ENCODE results near the gene GGT5.
"Not testable (repeated sequence)": the region's sequence is repeated elsewhere in the genome, so short reads cannot be mapped to it uniquely, and the experiment has no call there.

Gene GGT5

DNA sequence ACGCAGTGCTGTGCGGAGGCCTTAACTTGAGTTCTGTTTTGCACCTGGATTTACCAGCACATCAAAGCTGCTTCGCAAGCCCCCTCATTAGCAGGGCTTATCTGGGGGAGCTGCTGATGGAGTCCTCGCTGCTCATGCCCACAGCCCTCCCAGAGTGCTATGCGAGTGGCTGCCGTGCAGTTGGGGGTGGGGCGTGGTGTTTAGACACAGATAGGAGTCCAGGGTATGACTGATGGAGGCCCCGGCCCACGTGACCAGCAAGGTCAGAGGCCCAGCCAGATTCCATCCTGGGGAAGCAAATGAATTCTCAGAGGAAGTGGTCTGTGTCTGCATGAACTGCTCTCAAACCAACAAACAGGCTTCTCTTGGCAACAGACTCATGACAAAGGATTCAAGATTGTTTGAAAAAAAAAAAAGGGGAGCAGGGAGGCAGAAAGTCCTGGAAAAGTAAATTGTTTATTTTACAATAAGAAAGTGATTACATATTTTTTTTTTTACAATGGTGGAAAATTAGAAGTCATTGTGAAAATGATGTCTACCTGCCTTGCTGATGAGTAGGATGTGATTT, 19.5 kb upstream of the GGT5 start:
- DNase-seq (ENCODE audit: insufficient read length, low spot score); FAIRE-seq: not testable (repeated sequence)

DNA sequence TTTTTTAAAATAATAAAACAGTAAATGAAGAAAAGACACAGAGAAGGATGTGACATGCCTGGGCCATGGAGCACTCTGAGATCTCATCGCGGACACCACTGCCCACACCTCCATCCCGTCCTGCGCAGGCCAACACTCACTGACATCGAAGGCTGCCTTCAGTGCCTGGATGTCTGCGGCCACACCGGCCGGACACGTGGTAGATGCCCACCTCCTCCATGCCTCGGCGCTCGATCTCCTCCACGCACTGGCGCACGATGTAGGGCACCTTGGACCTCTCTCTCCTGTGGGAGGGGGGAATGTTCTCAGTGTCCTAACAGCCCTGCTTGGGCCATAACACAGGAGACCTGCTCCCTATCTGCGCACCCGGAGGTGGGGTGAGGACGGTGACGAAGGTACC, 18.6 kb upstream of the GGT5 start:
- DNase-seq (ENCODE audit: insufficient read length, low spot score); FAIRE-seq: not testable (repeated sequence)

DNA sequence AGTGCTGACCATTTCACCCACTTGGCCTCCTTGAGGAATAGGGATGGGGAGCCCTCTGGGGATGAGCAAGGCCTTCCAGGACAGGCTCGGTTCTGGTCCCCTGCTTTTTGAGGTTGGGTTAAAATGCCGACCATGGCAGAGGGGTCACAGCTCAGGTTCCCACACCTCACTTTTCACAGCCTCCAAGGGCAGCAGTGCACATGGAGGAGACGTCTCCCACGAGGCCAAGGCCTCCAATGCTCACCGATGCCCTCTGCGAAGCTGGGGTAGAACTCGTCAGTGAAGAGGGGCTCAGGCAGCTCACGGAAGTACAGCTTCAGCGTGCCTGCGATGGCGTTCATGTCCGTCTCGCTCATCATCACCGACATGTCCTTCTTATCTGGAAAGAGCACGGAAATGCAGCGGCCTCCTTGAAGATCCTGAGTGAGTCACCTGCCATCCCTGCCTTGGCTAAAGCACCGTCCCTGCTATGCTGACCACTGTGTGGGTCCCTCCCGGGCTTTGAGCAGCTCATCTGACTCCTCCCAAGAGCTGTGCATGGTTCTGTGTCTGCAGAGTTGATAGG, 17.4 kb upstream of the GGT5 start:
- not testable (repeated sequence) for DNase-seq (ENCODE audit: insufficient read length, low spot score); FAIRE-seq

DNA sequence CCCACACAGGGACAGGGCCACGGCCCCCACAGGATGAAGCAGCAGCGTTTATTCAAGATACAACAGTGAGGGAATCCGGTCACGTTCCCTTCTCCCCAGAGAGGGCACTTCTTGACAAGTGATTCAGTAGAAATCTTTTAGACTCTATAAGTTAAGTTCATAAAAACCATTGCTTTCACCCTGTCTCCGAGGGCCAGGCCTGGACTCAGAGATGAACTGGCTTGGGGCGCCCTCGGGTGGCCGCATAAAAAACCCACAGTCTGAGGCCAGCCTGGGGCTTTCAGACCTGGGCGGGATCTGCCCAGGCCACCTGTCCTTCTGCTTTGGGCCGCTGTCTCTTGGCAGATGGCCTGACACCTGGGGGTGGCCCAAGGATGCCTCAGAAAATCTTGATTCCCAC, 14.6 kb upstream of the GGT5 start:
- DNase-seq (ENCODE audit: insufficient read length, low spot score); FAIRE-seq: not testable (repeated sequence)

DNA sequence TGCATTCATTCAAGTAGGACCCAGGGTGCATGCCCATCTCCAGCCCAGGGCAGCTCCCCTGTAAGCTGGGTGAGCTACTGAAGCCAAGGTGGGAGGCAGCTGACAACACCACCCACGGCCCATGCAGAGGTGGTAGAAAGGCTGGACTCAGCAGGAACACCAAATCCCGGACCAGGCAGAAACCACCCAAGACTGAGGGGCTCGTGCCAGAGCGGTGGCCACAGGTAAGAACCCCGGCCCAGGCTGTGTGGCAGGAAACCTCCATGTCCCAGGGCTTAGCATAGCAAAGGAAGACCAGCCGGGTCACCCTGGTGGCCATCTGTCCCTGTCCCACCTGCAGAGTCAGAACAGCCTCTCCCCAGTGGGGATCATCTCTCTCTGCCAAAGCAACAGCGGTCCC, 11.9 kb upstream of the GGT5 start:
- not testable (repeated sequence) for DNase-seq (ENCODE audit: insufficient read length, low spot score); FAIRE-seq

DNA sequence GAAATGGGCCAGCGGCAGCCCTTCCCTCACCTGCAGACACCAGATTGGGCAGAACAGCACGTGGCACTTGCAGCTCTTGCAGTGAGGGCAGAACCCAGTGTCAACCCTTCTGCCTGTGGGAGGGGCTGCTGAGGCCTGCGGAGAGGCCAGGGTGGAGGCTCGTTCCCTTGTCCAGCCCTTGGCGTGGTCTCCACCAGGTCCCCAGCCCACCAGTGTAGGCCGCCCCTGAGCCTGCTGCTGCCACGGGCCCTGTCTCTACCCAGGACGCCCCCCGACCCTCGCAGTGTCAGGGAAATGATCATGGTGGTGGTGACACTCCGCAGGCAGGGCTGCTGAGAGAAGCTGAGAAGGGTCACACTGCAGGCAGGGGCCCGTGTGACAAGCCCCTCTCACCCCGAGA, 11.3 kb upstream of the GGT5 start:
- not testable (repeated sequence) for DNase-seq (ENCODE audit: insufficient read length, low spot score); FAIRE-seq

DNA sequence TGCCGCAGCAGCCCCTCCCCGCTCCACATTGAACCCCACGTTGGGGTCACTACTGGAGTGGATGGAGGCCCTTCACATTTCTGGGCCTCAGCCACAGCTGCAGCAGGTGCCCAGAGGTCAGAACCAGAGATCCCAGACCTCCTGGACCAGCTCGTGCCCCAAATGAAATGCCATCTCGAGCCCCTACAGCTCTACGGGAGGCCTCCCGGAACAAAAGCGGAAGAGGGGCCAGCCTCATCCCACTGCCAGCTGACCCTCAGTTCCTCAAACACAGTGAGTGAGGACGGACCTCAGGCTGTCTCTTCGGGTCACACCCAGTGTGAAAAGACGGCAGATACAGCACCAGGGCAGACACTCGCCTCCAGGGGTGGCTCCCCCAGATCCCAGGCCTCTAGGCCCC, 8.2 kb upstream of the GGT5 start:
- not testable (repeated sequence) for FAIRE-seq; DNase-seq (ENCODE audit: insufficient read length, low spot score)

DNA sequence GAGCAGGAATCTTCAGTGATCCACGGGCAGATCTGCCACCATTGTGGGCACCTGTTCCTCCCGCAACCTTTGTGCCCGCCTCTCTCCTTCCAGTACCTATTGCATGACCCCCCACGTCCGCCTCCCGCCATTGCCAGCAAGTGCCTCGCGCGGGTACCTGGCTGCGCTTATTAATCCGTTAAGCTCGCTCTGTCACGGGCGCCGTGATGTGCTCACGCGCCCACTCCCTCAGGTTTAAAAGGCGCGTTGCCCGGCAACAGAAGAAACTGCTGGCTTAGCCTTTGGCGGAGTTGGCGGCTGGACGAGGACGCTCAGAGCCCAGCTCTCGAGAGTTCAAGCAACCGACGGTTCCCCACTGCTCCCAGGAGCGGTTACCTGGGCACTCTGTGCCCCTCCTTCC, 6.4 kb upstream of the GGT5 start:
- not testable (repeated sequence) for FAIRE-seq; DNase-seq (ENCODE audit: insufficient read length, low spot score)

DNA sequence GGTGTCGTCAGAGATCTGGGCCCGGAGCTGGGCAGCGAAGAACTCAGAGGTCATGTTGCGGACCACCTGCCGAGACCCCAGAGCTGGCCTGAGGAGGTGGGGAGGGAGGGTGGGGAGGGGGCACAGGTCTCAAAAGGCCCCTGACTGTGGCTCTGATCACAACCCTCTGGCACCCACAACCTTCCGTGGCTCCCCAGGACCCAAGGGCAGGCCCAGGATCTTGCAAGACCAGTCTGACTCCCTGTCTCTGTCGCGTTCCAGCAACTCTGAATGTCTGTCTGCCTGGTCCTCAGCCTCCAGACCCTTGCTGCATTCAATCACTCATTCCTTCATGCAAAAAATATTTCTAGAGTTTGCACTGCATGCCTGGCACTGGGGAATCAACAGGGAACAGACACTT, 4.5 kb upstream of the GGT5 start:
- not testable (repeated sequence) for FAIRE-seq; DNase-seq (ENCODE audit: insufficient read length, low spot score)

DNA sequence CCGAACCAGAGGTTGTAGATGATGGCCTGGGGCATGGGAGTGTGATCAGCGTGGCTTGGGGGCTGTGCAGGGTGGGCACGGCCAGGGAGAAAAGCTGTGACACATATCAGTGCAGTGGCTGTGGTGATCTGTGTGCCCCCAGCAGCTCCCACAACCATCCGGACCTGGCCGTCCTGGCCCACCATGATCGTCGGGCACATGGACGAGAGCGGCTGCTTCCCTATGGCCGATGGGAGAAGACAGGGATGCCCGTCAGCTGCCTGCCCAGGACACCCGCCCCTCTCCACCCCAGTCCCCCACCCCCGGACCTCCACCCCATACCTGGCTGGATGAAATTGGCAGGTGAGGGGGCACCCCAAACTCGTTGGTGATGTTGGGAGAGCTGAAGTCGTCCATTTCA, 3.7 kb upstream of the GGT5 start:
- FAIRE-seq = not testable (repeated sequence)

DNA sequence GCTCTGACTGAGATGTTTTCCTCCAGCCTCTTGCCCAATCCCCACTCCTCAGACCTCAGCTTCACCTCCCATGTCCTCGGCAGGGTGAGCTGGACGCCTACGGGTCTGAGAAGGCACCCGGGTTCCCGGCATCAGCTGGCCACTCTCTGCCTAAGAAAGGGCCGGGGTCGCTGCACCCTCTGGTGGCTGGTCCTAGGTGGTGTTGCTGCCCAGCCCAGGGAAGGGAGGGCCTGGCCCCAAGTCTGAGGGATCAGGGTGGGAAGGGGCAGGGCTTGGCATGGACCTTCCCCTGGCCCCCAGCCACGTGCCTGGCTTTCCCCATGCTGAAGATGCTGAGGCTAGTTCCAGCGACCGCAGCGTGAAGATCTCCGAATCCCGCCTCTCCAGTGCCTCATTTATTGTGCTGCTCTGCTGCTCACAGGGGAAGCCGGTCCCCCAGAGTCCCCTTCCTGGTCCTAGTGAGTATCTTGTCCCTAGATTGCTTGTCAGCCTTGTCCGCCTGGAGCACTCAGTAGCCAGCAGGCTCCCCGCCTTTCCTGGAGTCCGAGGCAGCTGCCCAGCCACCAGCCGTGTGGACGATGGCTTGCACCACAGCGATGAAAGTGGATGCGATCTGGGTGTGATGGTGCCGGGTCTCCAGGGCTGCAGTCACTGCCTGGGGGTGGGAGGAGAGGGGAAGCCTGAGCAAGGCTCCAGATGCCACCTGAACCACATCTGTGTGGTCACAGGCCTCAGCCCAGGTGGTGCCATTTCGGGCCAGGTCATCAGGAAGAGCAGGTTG, 2.9 kb upstream of the GGT5 start:
- DNase-seq (ENCODE audit: insufficient read length, low spot score) (peak; percentile 77), FAIRE-seq (no peak)

More for the DNA sequence above, 3.7 kb upstream of the GGT5 start:
- DNase-seq (ENCODE audit: insufficient read length, low spot score) = not testable (repeated sequence)

DNA sequence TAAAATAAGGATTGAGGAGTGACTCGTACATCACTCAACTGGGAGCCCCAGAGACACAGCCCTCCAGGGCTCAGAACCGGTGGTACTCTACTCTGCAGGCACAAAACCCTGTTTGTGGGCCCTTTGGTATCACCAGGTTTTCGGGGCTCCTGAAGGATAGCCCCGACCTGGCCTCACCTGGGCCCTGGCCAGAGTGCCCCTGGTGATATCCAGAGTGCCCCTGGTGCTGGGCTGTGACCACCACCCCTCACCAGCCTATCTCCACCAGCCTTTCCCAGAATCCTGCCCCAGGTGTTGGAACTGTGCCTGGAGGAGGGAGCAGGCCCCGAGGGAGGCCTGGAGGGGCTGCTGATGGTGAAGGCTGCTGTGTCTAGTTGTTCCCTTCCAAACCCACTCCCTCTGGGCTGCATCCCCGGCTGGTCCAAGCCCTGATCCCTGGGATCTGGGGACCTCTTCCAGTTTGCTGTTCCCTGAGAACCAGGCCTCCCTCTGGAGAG, 2.2 kb upstream of the GGT5 start:
- DNase-seq (ENCODE audit: insufficient read length, low spot score) (no peak), FAIRE-seq (no peak)

DNA sequence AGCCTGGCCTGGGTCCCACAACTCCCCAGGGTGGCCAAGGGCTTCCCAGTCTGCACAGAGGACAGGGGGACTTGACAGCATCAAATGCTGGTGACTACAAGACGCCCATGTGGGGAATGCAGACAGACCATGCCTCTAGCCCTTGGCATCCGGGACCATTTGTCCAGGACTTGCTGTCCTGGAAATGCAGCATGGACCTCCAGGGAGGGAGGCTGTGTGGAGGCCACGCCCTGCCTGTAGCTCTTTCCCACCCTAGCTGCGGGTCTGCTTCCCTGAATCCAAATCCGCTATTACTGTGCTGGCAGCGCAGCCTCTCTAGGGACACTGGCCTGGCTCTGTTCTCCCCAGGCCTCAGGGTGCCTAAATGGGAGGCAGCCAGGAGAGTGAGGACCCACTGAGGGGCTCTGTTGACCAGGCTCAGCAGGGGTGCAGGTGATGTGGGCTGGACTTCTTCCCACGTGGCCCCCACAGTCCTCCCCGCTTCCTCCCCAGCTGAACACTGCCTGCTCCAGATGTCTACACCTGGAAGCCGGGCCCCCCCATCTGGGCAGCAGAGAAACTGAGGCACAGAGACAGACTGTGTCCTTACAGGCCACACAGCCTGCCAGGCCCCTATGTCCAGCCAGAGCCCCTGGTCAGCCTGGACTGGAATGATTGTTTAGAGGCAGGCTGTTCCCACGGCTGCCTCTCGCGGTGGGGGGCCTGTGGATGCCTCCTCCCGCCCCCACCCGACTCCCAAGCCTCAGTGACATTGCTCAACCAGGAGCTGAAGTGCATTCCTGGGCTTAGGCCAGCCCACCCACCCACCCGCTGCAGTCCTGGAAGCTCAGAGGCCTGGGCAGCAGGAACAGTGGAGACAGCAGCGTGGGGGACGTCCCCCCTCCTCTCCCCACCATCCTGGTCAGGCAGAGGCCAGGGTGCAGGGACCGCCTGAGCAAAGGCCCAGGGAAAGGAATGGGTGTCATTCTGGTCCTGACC, 991 bp upstream of the GGT5 start:
- FAIRE-seq; DNase-seq (ENCODE audit: insufficient read length, low spot score): not testable (repeated sequence)

DNA sequence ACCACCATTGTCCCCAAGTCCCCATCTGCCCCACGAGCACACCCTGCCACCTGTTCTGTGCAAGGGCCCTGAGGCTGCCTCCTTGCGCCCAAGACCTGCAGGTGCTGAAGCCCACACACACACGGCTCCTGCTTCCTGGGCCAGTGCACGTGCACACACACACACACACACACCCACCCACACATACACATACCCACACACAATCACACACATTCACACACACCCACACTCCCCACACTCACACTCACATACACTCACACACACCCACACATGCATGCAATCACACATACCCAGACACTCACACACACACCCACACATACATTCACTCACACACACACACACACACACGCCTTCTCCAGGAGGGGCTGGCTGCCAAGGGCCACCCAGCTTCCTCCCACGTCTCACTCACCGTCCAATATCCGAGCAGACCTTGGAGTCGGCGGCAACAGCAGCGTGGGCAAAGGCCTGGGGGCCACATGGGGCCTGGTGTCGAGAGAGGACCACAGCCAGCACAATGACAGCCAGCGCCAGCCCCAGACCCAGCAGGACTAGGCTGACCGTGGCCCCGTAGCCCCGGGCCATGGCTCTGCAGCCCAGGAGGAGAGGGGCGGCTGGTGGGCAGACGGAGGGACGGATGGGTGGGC, 616 bp downstream of the GGT5 start:
- FAIRE-seq = no peak
- DNase-seq (ENCODE audit: insufficient read length, low spot score) = no peak

DNA sequence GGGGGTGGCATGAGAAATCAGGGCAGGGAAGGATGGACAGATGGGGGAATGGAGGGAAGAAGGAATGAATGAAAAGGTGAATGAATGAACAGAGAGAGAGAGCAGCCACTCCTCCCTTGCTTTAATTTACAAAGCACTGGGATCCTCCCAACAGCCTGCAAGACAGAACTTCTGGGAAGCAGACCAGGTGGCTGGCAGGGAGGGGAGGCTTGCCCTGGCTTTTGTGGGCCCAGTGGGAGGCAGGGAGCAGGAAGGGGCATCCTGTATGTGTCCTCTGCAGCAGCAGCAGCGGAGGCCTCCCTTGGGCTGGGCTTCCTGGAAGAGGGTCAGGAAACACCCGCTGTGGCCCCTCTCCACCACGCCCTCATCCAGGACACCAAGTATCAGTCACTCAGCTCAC, 1.5 kb downstream of the GGT5 start:
- DNase-seq (ENCODE audit: insufficient read length, low spot score); FAIRE-seq: not testable (repeated sequence)

DNA sequence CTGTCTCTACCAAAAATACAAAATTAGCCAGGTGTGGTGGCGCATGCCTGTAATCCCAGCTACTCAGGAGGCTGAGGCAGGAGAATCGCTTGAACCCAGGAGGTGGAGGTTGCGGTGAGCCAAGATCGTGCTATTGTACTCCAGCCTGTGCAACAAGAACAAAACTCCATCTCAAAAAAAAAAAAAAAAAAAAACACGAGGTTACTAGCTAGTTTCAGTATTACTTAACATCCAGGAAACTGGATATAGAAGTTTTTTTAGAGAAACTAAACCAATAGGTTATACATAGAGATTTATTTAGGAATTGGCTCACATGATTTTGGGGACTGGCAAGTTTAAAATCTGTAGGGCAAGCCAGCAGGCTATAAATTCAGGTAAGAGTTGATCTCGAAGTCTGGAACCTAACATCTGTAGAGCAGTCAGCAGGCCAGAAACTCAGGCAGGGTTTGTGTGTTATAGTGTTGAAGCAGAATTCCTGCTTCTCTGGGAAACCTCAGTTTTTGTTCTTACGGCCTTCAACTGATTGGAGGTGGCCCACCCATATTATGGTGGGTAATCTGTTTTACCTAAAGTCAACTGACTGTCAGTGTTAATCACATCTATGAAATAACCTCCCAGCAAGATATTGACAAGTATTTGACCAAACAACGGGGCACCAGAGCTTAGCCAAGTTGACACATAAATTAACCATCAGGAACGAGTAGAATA, 3.7 kb downstream of the GGT5 start:
- not testable (repeated sequence) for DNase-seq (ENCODE audit: insufficient read length, low spot score); FAIRE-seq

DNA sequence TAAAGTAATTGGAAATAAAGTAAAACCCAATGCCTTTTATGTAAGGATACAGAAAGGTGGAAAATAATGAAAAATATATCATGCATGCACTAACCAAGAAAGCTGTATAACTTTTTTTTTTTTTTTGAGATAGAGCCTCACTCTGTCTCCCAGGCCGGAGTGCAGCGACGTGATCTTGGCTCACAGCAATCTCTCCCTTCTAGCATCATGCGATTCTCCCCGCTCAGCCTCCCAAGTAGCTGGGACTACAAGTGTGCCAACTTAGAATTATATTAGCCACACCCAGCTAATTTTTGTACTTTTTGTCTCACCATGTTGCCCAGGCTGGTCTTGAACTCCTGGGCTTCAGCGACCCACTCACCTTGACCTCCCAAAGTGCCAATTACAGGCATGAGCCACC, 4.5 kb downstream of the GGT5 start:
- FAIRE-seq (no peak), DNase-seq (ENCODE audit: insufficient read length, low spot score) (no peak)

DNA sequence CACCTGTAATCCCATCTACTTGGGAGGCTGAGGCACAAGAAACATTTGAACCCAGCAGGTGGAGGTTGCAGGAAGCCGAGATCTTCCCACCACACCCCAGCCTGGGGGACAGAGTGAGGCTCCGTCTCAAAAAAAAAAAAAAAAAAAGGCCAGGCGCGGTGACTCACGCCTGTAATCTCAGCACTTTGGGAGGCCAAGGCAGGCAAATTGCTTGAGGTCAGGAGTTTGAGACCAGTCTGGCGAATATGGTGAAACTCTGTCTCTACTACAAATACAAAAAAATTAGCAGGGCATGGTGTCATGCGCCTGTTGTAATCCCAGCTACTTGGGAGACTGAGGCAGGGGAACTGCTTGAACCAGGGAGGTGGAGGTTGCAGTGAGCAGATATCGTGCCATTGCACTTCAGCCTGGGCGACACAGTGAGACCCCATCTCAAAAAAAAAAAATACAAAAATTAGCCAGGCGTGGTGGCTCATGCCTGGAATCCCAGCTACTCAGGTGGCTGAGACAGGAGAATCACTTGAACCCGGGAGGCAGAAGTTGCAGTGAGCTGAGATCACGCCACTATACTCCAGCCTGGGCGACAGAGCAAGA, 6.7 kb downstream of the GGT5 start:
- not testable (repeated sequence) for FAIRE-seq; DNase-seq (ENCODE audit: insufficient read length, low spot score)

DNA sequence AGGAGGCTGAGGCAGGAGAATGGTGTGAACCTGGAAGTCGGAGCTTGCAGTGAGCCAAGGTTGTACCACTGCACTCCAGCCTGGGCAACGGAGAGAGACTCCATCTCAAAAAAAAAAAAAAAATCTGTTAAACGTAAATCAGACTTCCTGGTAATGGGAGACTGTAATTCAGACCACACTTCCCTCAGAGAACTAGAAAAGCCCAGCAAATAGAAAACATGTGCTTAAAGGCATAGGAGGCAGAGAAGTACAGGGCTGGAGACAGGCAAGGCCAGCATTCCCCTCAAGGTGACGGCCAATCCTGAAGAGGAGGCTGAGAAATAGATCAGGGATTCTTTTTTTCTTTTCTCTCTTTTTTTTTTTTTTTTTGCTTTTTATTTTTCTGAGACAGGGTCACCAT, 8.2 kb downstream of the GGT5 start:
- FAIRE-seq (no peak), DNase-seq (ENCODE audit: insufficient read length, low spot score) (no peak)
